Measurements from ENCODE around the gene RBSN. TPM values are rescaled to one million over a fixed set of nuclear protein-coding genes. Genes with fewer than 3 reads are reported as not detected.

Gene RBSN
- total RNA-seq, 4 donors from 2014 or later = 27.4 to 62.8 (median 39.8) TPM

- no peak for TF ChIP-seq POLR2A (IDR thresholded peaks at IDR 0.05)
- no peak for TF ChIP-seq CTCF (IDR thresholded peaks at IDR 0.05)
- Histone ChIP-seq H3K9me3 (no peaks in the 10 kb centered on the region), H3K36me3 (no peaks in the 10 kb centered on the region), H3K27me3 (no peaks in the 10 kb centered on the region), H3K4me3 (no peak overlapping the region), H3K4me1 (no peaks in the 10 kb centered on the region), H3K27ac (no peak overlapping the region)
- DNase-seq = no peak
- intact Hi-C loops (cut with DNase I; ENCODE audit: low total_unique reads) = no loop called here
Measured at GRCh38 chr3:15121936-15122335, 23.0 kb upstream of the RBSN start.

GRCh38 chr3:15120986-15121385 is 22.0 kb upstream of the RBSN start:
- no peaks in the 10 kb centered on the region for H3K36me3 ChIP-seq
- H3K27ac ChIP-seq = no peak overlapping the region
- H3K4me3 ChIP-seq = no peak overlapping the region
- intact Hi-C loops (cut with DNase I; ENCODE audit: low total_unique reads) = no loop called here
- no peaks in the 10 kb centered on the region for H3K4me1 ChIP-seq
- DNase-seq = no peak
- TF ChIP-seq CTCF (IDR thresholded peaks at IDR 0.05) (no peak), POLR2A (IDR thresholded peaks at IDR 0.05) (no peak)
- H3K27me3 ChIP-seq = no peaks in the 10 kb centered on the region
- no peaks in the 10 kb centered on the region for H3K9me3 ChIP-seq

- intact Hi-C loops (cut with DNase I; ENCODE audit: low total_unique reads) = no loop called here
- no peak for DNase-seq
- Histone ChIP-seq H3K4me3 (no peak overlapping the region), H3K27me3 (no peaks in the 10 kb centered on the region), H3K9me3 (no peaks in the 10 kb centered on the region), H3K27ac (no peak overlapping the region), H3K36me3 (no peaks in the 10 kb centered on the region), H3K4me1 (no peaks in the 10 kb centered on the region)
- TF ChIP-seq CTCF (IDR thresholded peaks at IDR 0.05) (no peak), POLR2A (IDR thresholded peaks at IDR 0.05) (no peak)
Measured at GRCh38 chr3:15117011-15117410, 18.1 kb upstream of the RBSN start.

- Histone ChIP-seq H3K27me3 (no peaks in the 10 kb centered on the region), H3K4me3 (no peak overlapping the region), H3K27ac (no peak overlapping the region), H3K36me3 (no peaks in the 10 kb centered on the region), H3K4me1 (no peaks in the 10 kb centered on the region), H3K9me3 (no peaks in the 10 kb centered on the region)
- TF ChIP-seq CTCF (IDR thresholded peaks at IDR 0.05) = no peak
- TF ChIP-seq POLR2A (IDR thresholded peaks at IDR 0.05) = no peak
- no peak for DNase-seq
- intact Hi-C loops (cut with DNase I; ENCODE audit: low total_unique reads) = no loop called here
Measured at GRCh38 chr3:15116032-15116669, 17.2 kb upstream of the RBSN start.

GRCh38 chr3:15114466-15115358 is 15.8 kb upstream of the RBSN start:
- Histone ChIP-seq H3K4me1 (no peaks in the 10 kb centered on the region), H3K9me3 (no peaks in the 10 kb centered on the region), H3K27me3 (no peaks in the 10 kb centered on the region), H3K27ac (no peak overlapping the region), H3K4me3 (no peak overlapping the region), H3K36me3 (no peaks in the 10 kb centered on the region)
- no peak for TF ChIP-seq POLR2A (IDR thresholded peaks at IDR 0.05)
- no peak for TF ChIP-seq CTCF (IDR thresholded peaks at IDR 0.05)
- intact Hi-C loops (cut with DNase I; ENCODE audit: low total_unique reads) = no loop called here
- no peak for DNase-seq
